ENCODE results near the gene MRGPRD.

DNA sequence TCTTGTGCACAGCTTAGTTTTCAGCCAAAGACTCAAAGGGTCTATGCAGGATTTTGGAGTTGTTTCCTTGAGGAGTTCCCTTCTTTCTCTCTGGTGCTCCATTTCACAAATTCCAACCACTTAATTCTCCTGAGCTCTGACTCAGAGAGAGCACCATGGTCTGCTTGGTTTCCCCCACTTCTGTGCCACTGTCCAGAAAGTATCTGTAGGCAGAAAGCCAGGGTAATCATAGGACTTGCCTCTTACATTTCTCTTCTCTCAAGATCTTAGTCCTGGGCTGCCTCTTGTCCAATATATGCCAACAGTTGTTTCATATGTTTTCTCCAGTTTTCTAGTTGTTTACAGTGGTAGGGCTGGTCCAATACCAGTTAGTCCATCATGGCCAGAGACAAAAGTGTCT, 6.4 kb upstream of the MRGPRD start:
- TF ChIP-seq CTCF (conservative IDR thresholded peaks at IDR 0.05; ENCODE audit: low read depth in 2 of 2) (no peak), POLR2AphosphoS5 (IDR thresholded peaks at IDR 0.05; ENCODE audit: low read depth) (no peak), EZH2 (IDR thresholded peaks at IDR 0.05; ENCODE audit: low read depth, unreplicated experiment) (no peak), NANOG (IDR thresholded peaks at IDR 0.05; ENCODE audit: borderline replicate concordance) (no peak), EZH2phosphoT487 (IDR thresholded peaks at IDR 0.05; ENCODE audit: unreplicated experiment) (no peak), JUNB (IDR thresholded peaks at IDR 0.05; ENCODE audit: unreplicated experiment) (no peak), ZNF114 (CRISPR knock-in tag; IDR thresholded peaks at IDR 0.05) (no peak), ZNF331 (CRISPR knock-in tag; IDR thresholded peaks at IDR 0.05; ENCODE audit: low read depth) (no peak), STAT1 (IDR thresholded peaks at IDR 0.05; ENCODE audit: unreplicated experiment) (no peak), CREB1 (CRISPR knock-in tag; IDR thresholded peaks at IDR 0.05; ENCODE audit: low read depth) (no peak)
- TF ChIP-seq, protein P1, sequence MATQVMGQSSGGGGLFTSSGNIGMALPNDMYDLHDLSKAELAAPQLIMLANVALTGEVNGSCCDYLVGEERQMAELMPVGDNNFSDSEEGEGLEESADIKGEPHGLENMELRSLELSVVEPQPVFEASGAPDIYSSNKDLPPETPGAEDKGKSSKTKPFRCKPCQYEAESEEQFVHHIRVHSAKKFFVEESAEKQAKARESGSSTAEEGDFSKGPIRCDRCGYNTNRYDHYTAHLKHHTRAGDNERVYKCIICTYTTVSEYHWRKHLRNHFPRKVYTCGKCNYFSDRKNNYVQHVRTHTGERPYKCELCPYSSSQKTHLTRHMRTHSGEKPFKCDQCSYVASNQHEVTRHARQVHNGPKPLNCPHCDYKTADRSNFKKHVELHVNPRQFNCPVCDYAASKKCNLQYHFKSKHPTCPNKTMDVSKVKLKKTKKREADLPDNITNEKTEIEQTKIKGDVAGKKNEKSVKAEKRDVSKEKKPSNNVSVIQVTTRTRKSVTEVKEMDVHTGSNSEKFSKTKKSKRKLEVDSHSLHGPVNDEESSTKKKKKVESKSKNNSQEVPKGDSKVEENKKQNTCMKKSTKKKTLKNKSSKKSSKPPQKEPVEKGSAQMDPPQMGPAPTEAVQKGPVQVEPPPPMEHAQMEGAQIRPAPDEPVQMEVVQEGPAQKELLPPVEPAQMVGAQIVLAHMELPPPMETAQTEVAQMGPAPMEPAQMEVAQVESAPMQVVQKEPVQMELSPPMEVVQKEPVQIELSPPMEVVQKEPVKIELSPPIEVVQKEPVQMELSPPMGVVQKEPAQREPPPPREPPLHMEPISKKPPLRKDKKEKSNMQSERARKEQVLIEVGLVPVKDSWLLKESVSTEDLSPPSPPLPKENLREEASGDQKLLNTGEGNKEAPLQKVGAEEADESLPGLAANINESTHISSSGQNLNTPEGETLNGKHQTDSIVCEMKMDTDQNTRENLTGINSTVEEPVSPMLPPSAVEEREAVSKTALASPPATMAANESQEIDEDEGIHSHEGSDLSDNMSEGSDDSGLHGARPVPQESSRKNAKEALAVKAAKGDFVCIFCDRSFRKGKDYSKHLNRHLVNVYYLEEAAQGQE (IDR thresholded peaks at IDR 0.05; ENCODE audit: unreplicated experiment) = no peak
- TF ChIP-seq, protein P2, sequence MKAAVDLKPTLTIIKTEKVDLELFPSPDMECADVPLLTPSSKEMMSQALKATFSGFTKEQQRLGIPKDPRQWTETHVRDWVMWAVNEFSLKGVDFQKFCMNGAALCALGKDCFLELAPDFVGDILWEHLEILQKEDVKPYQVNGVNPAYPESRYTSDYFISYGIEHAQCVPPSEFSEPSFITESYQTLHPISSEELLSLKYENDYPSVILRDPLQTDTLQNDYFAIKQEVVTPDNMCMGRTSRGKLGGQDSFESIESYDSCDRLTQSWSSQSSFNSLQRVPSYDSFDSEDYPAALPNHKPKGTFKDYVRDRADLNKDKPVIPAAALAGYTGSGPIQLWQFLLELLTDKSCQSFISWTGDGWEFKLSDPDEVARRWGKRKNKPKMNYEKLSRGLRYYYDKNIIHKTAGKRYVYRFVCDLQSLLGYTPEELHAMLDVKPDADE (IDR thresholded peaks at IDR 0.05) = no peak

All from GM23338 (cell line).